CD4-positive, alpha-beta T cell treated with Interferon alpha-2 for 1 hour (primary cell): ENCODE measurements around the gene GJC1.
"Not testable (repeated sequence)": the region's sequence is repeated elsewhere in the genome, so short reads cannot be mapped to it uniquely, and the experiment has no call there.

ENCODE experiments used
- DNase-seq, 2 donors: peaks; one replicate each; pipeline ENCODE4 v3.0.0-alpha.2; 2020 to 2022

Gene GJC1

DNA sequence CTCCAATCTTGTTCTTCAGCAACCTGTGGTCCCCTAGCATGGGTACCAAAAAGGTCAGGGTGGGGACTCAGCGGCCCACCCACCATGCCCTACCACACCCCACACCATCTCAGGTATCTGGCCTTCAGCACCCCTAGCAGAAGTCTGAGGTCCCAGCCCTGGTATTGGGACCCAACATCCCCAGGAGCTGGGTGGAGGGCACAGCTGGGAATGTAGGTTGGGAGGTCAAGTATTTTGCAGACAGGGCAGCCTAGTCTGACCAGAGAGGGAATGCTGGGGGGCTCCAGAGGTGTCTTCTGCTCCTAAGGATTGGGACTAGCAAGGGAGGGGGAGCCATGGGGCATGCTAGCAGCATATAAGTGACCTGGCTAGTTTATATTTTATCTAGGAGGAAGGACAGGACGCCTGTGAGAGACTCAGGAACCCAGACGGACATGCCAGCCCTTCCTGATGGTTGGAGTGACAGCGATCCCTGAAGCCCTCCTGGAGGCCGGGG lies 72.1 kb downstream of the GJC1 start:
- DNase-seq = no peak

DNA sequence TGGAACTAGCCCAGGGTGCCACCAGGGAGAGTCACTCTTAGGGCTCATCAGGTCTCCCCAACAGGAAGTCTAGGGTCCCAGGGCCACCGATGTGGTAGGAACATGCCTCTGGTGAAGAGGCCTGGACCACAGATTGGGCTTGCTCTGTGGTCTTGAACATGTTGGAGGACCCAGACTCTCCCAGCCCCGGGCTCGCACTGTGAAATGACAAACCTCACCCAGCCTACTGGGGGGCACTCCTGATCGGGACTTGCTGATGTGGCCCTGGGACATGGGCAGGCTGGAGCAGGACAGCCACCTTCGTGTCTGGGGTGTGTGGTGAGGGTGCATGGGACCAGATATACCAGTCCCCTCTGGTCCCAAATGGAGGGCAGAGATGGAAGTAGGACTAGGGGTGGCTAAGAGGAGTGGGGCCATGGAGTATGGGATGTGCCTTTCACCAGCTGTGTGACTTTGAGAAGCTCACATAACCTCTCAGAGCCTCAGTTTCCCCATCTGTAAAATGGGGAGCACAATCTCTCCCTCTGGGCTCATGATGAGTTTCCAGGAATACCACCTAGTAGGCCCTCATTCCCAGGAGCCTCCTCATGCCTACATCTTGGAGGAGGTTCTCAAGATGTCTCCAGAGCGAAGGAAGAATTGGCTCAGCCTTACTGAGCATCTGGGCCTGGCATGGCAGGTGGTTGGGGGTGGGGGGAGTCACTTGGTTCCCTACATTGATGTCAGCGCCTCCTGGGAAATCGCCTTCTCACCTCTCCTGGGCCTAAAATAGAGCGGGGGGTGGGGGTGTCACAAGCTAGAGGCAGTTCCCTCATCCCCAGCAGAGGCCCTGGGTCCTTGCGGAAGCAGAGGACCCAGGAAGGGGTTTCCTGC lies 72.8 kb downstream of the GJC1 start:
- no peak for DNase-seq

GRCh38 chr17:44755180-44755579 lies 74.9 kb downstream of the GJC1 start:
- DNase-seq = not testable (repeated sequence)

- no peak for DNase-seq
Observed at GRCh38 chr17:44754276-44754675, 75.8 kb downstream of the GJC1 start.

- no peak for DNase-seq
Observed at GRCh38 chr17:44752953-44753861, 76.9 kb downstream of the GJC1 start.

DNA sequence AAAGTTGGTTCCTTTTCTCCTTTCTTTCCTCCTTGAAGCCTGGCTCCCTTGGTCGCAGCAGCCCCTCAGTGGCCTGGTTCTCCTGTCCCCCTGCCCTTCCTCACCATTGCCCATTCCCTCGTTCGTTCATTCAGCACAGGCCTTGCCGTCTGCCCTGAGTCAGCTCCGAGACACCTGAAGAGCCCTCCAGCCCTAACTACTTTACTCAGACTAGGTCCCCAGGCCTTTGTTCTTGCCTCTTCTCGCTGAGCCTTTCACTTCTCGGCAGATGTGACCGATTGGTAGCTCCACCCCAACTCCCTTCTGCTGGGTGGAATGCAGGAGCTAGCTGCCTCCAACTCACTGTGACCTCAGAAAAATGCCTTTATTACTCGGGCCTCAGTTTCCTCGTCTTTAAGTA lies 78.3 kb downstream of the GJC1 start:
- DNase-seq = no peak

GRCh38 chr17:44751331-44751730 lies 78.8 kb downstream of the GJC1 start:
- DNase-seq = no peak

- DNase-seq = no peak
Observed at GRCh38 chr17:44749980-44750318, 80.1 kb downstream of the GJC1 start.

DNA sequence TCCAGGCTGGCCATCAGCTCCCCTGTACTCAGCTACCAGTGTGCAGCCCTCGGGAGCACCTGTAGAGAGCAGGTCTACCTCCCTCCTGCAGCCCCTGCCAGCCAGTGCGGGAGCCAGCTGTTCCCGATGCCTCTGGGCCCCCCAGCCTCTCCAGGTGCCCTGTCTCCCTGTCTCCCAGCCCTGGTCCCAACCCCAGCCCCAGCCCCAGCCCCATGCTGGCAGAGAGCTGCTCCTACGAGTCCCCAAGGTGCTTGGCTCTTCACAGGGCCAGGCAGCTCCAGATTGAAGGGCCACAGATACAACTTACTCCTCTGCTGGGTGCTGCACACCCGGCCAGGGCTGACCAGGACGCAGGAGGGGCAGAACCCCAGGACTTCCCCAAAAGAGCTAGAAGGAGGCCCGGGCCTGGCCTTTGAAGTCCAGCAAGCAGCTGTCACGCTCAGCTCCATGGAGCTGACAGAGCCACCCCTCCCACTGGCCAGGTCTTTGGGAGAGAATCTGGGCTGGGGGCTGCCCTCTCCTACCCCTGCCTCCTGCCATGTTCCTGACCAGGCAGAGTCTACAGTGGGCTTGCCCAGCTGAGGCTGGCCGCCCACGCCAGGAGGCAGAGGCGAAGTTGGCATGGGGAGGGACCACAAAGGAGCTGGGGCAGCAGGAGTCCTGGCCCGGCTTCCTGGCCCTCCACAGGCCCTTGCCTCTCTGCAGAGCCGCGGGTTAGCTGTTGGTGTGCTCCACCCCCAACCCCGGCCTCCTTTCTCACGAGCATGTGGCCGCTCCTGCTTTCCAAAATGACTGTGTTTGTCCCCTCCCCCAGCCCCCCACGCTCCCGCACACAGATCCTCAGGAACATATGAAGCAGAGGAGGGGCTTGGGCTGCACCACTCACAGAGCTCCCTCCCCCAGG lies 80.8 kb downstream of the GJC1 start:
- no peak for DNase-seq
